ENCODE results near the gene DOP1B.

Gene DOP1B

DNA sequence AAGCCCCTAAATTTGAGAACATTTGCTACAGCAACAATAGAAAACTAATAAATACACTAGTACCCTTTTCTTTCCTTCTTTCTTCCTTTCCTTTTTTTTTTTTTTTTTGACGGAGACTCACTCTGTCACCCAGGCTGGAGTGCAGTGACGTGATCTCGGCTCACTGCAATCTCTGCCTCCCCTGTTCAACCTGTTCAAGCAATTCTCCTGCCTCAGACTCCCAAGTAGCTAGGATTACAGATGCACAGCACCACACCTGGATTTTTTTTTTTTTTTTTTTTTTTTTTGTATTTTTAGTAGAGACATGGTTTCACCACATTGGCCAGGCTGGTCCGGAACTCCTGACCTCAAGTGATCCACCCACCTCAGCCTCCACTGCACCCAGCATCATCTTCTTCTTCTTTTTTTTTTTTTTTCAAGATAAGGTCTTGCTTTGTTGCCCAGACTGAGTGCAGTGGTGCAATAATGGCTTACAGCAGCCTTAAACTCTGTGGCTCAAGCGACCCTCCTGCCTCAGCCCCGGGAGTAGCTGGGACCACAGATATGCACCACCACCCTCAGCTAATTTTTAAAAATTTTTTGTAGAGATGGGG lies 41.4 kb upstream of the DOP1B start:
- Histone ChIP-seq H3K27ac (no peak overlapping the region), H4K20me1 (ENCODE audit: insufficient read depth) (no peaks in the 10 kb centered on the region), H3K36me3 (ENCODE audit: insufficient read depth) (no peaks in the 10 kb centered on the region)

DNA sequence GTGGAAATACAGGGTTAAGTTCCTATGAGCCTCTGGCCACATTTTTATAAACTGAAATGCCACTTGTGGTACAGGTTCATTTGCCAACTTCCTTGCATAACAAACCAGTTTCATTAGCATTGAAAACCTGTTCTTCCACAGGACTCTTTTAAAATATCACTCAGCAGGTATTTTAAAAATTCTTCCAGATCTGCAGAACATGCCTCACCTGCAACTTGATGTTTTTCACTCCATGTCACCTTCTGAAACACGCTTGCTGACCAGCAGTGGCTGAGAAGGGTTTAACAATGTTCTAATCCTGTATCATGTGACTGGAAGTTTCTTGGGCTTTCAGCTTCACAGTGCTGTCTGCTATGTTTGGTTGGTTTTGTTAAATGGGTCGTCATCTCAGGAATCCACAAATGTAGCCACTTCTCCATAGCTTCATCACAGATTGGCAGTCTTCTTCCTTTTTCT lies 39.3 kb upstream of the DOP1B start:
- Histone ChIP-seq H3K4me1 (ENCODE audit: low read depth, poor library complexity, severe bottlenecking) (peaks cover 61% of the 10 kb centered on the region), H3K27me3 (ENCODE audit: insufficient read depth, low read depth) (no peaks in the 10 kb centered on the region), H3K36me3 (ENCODE audit: insufficient read depth) (no peaks in the 10 kb centered on the region), H3K4me2 (no peak overlapping the region), H4K20me1 (ENCODE audit: insufficient read depth) (no peaks in the 10 kb centered on the region), H3K79me2 (ENCODE audit: insufficient read depth, low read depth) (no peaks in the 10 kb centered on the region), H3K27ac (peak overlapping the region; percentile 8; the same call in 1 of the 2 replicates), H3K9ac (no peak overlapping the region), H2AFZ (ENCODE audit: low read depth) (no peak overlapping the region; the same call in 1 of the 2 replicates), H3K4me3 (IDR thresholded peaks at IDR 0.05; ENCODE audit: insufficient read depth, low read depth, low read length) (no peak overlapping the region)
- TF ChIP-seq, protein P1, sequence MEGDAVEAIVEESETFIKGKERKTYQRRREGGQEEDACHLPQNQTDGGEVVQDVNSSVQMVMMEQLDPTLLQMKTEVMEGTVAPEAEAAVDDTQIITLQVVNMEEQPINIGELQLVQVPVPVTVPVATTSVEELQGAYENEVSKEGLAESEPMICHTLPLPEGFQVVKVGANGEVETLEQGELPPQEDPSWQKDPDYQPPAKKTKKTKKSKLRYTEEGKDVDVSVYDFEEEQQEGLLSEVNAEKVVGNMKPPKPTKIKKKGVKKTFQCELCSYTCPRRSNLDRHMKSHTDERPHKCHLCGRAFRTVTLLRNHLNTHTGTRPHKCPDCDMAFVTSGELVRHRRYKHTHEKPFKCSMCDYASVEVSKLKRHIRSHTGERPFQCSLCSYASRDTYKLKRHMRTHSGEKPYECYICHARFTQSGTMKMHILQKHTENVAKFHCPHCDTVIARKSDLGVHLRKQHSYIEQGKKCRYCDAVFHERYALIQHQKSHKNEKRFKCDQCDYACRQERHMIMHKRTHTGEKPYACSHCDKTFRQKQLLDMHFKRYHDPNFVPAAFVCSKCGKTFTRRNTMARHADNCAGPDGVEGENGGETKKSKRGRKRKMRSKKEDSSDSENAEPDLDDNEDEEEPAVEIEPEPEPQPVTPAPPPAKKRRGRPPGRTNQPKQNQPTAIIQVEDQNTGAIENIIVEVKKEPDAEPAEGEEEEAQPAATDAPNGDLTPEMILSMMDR (conservative IDR thresholded peaks at IDR 0.05; ENCODE audit: low read depth, low read length), result no peak

More for the DNA sequence above, 41.4 kb upstream of the DOP1B start:
- no peak overlapping the region for H3K9ac ChIP-seq
- H3K4me2 ChIP-seq, result no peak overlapping the region
- H3K27me3 ChIP-seq (ENCODE audit: insufficient read depth, low read depth), result no peaks in the 10 kb centered on the region
- no peaks in the 10 kb centered on the region for H3K79me2 ChIP-seq (ENCODE audit: insufficient read depth, low read depth)
- no peak overlapping the region for H2AFZ ChIP-seq (ENCODE audit: low read depth)
- TF ChIP-seq, protein P1 (conservative IDR thresholded peaks at IDR 0.05; ENCODE audit: low read depth, low read length), result no peak
- peaks cover 51% of the 10 kb centered on the region for H3K4me1 ChIP-seq (ENCODE audit: low read depth, poor library complexity, severe bottlenecking)
- no peak overlapping the region for H3K4me3 ChIP-seq (IDR thresholded peaks at IDR 0.05; ENCODE audit: insufficient read depth, low read depth, low read length)

DNA sequence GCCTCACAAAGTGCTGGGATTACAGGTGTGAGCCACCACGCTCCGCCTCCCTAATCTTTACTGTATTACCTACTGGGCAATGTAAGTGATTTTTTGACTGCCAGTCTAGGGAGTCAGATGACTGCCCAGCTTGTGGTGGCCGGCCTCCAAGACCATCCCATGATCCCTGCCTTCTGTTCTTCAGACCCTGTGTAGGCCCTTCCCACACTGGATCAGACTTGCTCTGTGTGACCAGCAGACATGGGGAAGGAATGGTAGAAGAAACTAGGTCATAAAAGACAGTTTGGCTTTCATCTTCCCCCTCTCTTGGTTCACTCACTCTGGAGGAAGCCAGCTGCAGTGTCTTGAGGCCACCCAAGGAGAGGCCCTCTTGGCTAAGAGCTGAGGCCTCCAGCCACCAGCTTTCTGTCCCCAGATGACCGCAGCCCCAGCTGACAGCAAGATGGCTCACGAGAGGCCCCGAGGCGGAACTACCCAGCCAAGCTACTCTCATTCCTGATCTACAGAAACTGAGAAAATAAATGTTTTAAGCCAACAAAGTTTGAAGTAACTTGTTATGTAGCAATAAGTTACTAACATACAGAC lies 36.2 kb upstream of the DOP1B start:
- Histone ChIP-seq H3K79me2 (ENCODE audit: insufficient read depth, low read depth) (no peaks in the 10 kb centered on the region), H4K20me1 (ENCODE audit: insufficient read depth) (no peaks in the 10 kb centered on the region), H3K27ac (peak overlapping the region; percentile 52), H3K4me3 (IDR thresholded peaks at IDR 0.05; ENCODE audit: insufficient read depth, low read depth, low read length) (no peak overlapping the region), H3K4me2 (peak overlapping the region; percentile 4; the same call in 1 of the 2 replicates), H3K4me1 (ENCODE audit: low read depth, poor library complexity, severe bottlenecking) (peaks cover 55% of the 10 kb centered on the region), H2AFZ (ENCODE audit: low read depth) (peak overlapping the region; percentile 8; the same call in 1 of the 2 replicates), H3K9ac (no peak overlapping the region), H3K27me3 (ENCODE audit: insufficient read depth, low read depth) (no peaks in the 10 kb centered on the region), H3K36me3 (ENCODE audit: insufficient read depth) (no peaks in the 10 kb centered on the region)
- TF ChIP-seq, protein P1 (conservative IDR thresholded peaks at IDR 0.05; ENCODE audit: low read depth, low read length), result no peak

DNA sequence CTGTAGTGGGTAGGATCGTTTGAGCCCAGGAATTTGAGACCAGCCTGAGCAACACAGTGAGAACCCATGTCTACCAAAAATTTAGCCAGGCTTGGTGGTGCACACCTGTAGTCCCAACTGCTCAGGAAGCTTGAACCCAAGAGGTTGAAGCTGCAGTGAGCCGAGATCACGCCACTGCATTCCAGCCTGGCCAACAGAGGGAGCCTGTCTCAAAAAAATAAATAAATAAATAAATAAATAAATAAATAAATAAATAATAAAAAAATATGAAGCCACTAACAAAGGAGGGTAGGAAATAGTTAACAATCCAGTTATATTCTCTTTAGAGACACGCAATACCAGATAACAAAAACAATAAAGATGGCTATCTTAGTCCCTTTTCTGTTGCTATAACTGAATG lies 33.6 kb upstream of the DOP1B start:
- Histone ChIP-seq H3K4me1 (ENCODE audit: low read depth, poor library complexity, severe bottlenecking) (peaks cover 52% of the 10 kb centered on the region), H3K36me3 (ENCODE audit: insufficient read depth) (no peaks in the 10 kb centered on the region), H4K20me1 (ENCODE audit: insufficient read depth) (no peaks in the 10 kb centered on the region), H3K4me2 (no peak overlapping the region), H3K79me2 (ENCODE audit: insufficient read depth, low read depth) (no peaks in the 10 kb centered on the region), H2AFZ (ENCODE audit: low read depth) (no peak overlapping the region), H3K27ac (no peak overlapping the region), H3K27me3 (ENCODE audit: insufficient read depth, low read depth) (no peaks in the 10 kb centered on the region), H3K4me3 (IDR thresholded peaks at IDR 0.05; ENCODE audit: insufficient read depth, low read depth, low read length) (no peak overlapping the region), H3K9ac (no peak overlapping the region)
- TF ChIP-seq, protein P1 (conservative IDR thresholded peaks at IDR 0.05; ENCODE audit: low read depth, low read length), result no peak

Data from KMS-11 (cell line).